GM18505 (cell line): ENCODE results near the gene RPS27.
"Not testable (repeated sequence)": the region's sequence is repeated elsewhere in the genome, so short reads cannot be mapped to it uniquely, and the experiment has no call there.

Experiments used
- ATAC-seq: cut with Tn5 transposase; IDR thresholded peaks from one replicate; pipeline ENCODE4 v1.9.1; 2021; ENCODE audit not compliant: unreplicated experiment
- POLR2A ChIP-seq: IDR thresholded peaks from 4 replicates; pipeline ENCODE4 v1.6.1; 2011; ENCODE audit warnings: borderline replicate concordance; ENCODE audit not compliant: insufficient read depth, insufficient read length; ENCODE audit errors: extremely low read depth

RPS27 gene

DNA sequence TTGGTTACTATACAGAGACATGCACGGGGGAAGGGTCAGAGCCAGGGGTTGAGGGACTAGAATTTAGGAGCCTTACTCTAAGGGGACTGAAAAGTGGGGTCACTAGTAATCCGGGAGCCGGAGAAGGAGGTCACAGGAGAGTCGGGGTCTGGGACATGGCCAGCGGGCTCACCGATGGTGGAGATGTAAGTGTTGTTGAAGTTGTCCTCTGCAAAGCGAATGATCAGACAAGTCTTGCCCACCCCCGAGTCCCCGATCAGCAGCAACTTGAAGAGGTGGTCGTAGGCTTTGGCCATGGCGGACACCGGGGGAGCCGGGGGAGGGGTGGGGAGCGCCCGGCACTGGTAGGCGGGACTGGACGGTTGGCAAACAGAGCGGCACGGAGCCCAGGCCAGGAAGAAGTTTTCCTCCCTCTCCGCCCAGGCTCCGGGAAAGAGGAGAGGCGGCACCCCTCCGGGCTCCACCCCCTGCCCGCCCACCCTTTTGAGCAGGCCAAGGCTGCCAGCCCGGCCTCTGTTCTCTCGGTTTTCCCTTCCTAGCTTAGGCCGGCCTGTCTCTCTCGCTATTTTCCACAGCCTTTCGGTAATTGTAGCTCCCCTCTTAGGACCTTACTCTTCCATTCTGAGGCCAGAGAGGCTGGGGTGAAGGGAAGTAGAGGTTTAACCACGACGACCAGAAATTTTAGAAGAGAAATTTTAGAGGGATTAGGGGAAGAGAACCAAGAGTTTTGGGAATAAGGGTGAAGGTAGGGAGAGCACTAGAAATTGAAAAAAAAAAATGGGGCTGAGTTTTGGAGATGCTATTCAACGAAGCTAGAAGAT, 4.4 kb upstream of the RPS27 start, which contains the start of gene RAB13:
RAB13 (minus strand) TSS at position 399 of the 821 bp plus-strand sequence; CDS start at position 296, 103 bp downstream.
- ATAC-seq = no peak
- no peak for TF ChIP-seq POLR2A

DNA sequence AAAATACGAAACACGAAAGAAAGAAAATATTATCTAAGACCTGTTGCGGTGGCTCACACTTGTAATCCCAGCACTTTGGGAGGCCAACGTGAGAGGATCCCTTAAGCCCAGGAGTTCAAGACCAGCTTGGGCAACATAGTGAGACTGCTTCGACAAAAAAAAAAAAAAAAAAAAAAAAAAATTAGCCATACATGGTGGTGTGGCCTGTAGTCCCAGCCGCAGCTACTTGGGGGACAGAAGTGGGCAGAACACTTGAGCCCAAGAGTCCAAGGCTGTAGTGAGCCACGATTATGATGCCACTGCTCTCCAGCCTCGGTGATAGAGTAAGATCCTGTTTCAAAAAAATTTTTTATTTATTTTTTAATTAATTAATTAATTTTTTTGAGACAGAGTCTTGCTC, 2.9 kb upstream of the RPS27 start:
- no peak for ATAC-seq
- no peak for TF ChIP-seq POLR2A

DNA sequence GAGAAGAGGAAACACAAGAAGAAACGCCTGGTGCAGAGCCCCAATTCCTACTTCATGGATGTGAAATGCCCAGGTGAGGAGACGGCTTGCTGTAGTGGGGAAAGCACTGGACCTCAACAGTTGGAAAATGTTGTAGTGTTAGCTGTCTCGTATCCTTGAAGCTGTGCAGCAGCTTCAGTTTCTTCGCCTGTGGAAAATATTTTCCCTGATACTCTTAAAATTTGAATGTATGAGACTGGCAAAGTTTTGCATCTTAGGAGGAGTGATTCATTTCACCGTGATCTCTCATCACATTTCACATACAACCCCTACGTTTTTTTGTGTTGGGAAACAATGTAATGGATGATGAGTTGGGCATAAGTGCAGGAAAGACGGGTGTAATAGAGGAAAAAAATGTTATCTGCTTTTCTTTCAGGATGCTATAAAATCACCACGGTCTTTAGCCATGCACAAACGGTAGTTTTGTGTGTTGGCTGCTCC, 629 bp downstream of the RPS27 start:
- ATAC-seq = no peak
- TF ChIP-seq POLR2A = no peak

DNA sequence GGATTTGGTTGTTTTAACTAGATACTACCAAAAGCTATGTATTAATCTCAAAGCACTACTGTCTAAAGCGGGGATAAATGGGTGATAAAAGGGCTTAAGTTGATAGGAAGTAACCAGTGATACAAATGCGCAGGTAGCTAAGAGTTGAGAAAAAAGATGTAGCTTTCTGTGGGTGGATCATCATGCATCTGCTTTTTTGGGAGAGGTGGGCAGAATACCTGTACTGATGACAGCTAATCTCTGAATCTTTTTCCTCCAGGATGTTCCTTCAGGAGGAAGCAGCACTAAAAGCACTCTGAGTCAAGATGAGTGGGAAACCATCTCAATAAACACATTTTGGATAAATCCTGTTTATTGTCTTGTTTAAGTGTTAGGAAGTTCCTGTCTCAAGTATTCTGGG, 1.2 kb downstream of the RPS27 start:
- TF ChIP-seq POLR2A = no peak
- ATAC-seq = no peak

DNA sequence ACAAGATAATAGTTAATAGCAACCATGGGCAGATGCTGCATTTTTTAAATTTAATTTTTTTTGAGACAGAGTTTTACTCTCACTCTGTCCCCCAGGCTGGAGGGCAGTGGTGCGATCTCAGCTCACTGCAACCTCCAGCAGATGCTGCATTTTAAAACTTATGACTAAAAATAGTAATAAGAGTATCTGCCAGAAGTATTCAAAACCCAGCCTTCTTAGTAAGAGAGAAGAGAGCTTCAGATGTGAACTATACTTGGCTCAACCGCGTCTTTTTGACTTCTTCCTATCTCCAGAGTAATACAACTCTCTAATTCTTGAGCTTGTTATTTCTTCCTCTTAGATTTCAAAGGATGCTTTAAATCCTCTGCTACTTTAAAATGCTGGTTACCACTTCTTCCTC, 4.6 kb downstream of the RPS27 start:
- TF ChIP-seq POLR2A = no peak
- no peak for ATAC-seq

DNA sequence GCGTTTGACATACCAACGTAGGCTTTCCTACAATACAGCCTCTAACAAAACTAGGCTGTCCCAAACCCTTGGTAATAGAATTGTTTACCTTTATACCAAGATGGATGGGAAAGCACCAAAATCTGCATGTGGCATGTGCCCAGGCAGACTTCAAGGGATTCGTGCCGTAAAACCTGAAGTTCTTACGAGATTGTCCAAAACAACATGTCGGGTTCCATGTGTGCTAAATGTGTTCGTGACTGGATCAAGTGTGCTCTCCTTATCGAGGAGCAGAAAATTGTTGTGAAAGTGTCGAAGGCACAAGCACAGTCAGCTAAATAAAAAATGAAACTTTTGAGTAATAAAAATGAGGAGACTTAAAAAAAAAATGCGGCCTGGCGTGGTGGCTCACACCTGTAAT, 5.1 kb downstream of the RPS27 start:
- TF ChIP-seq POLR2A = no peak
- no peak for ATAC-seq

GRCh38 chr1:153996882-153997281, 6.3 kb downstream of the RPS27 start:
- not testable (repeated sequence) for ATAC-seq

GRCh38 chr1:154000420-154000819, 9.9 kb downstream of the RPS27 start:
- no peak for TF ChIP-seq POLR2A
- ATAC-seq = no peak

GRCh38 chr1:154006136-154006535, 15.6 kb downstream of the RPS27 start:
- no peak for TF ChIP-seq POLR2A
- ATAC-seq = no peak

- no peak for ATAC-seq
- no peak for TF ChIP-seq POLR2A
Observed at GRCh38 chr1:154012129-154012528, 21.6 kb downstream of the RPS27 start.

- ATAC-seq = not testable (repeated sequence)
Observed at GRCh38 chr1:154012543-154012942, 22.0 kb downstream of the RPS27 start.

GRCh38 chr1:154014154-154014907, 23.8 kb downstream of the RPS27 start:
- ATAC-seq = no peak
- TF ChIP-seq POLR2A = no peak

DNA sequence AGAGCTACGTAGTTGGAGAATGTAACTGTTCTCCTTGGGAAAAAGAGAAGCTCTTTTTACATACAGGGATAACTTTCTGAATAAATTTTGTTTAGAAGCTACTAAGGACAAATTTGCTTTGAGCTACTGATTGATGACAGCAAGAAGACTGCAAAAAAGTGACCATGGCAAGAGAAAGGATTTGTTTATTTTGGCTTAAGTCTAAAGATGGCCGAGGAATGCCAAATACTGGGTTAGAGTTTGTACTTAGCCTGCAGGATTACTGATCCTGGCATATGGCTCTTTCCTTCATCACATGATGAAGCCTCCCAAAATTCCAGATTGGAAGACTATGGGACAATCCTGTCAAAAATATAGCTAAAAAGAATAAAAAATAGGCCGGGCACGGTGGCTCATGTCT, 28.7 kb downstream of the RPS27 start:
- no peak for TF ChIP-seq POLR2A
- ATAC-seq = no peak

DNA sequence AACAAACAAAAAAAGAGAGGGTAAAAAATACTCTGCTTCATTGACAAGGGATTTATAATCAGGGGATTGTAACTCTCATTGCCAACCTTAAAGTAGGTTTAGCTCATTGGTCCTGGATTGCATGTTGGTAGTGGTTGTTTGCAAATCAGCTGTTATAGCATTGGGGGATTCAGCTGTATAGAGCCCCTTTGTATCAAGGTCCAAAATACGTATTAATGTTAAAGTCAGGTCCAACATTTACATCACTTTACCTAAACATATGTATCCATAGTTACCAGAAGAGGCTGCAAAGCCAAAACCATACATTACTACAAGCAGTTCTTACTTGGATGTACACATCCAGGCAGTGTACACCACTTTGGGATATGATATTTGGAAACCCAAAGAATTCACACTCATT, 29.4 kb downstream of the RPS27 start:
- TF ChIP-seq POLR2A = no peak
- no peak for ATAC-seq

- ATAC-seq = not testable (repeated sequence)
Observed at GRCh38 chr1:154033697-154034096, 43.1 kb downstream of the RPS27 start.
